HG03175 (cell line): ENCODE measurements around the gene ATP6V1B1.

Source experiments
- ATAC-seq: cut with Tn5 transposase; IDR thresholded peaks from one replicate; pipeline ENCODE4 v1.9.1; 2021; ENCODE audit warnings: mild to moderate bottlenecking, moderate library complexity; ENCODE audit not compliant: unreplicated experiment

ATP6V1B1 gene

GRCh38 chr2:70901227-70902066, 34.3 kb upstream of the ATP6V1B1 start:
- no peak for ATAC-seq

GRCh38 chr2:70902067-70902442, 33.6 kb upstream of the ATP6V1B1 start:
- no peak for ATAC-seq

- ATAC-seq = no peak
Measured at GRCh38 chr2:70902579-70902978, 33.1 kb upstream of the ATP6V1B1 start.

DNA sequence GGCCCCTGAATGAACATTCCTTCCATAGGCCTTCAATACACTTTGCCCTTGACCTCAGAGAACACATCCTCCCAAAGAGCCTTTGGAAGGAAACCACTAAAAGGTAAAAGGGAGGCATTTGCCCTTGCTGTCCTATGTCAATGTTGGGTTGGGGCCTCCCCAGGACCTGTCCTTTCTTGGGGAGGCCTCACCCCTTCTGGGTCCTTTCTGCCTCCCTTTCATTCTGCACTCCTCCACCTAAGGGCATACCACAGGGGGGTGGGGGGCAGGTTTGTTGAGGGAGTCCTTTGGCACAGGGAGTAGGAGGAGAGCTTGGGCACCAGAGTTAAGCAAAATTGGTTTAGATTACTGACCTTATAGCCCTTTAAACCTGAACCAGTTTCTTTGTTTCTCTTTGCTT, 32.5 kb upstream of the ATP6V1B1 start:
- no peak for ATAC-seq

DNA sequence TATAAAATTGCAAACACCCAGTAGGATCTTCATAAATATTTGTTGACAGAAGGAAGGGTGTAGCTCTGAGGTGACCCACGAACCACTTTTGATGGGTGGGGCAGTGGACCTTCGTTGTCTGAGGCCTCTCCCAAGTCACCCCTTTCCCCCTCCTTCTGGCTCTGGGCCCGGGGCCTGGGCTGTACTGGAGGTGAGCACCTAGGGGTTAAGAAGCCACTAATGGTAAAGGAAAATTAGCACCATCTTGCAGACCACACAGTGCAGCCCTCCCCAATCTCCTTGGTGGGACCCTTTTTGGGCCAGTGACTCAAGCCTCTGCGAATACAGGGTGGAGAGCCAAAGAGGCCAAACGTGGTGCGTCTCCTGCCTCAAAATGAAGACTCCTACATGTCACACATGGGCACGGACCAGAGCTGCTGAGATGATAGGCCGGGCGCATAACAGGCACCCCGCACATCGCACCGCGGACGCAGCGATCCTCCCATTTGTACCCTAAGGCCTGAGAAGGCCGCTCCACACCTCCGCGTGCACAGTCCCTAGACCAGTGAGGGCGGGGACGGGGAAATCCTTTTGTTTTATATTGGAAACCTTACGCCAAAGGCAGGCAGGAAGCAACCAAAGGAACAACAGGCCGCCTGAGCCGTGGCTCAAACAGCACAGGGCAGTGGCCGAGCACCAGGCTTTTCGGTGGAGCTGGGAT, 31.9 kb upstream of the ATP6V1B1 start:
- no peak for ATAC-seq

- no peak for ATAC-seq
Measured at GRCh38 chr2:70904371-70905216, 31.1 kb upstream of the ATP6V1B1 start.

GRCh38 chr2:70905443-70906421, 30.0 kb upstream of the ATP6V1B1 start:
- no peak for ATAC-seq

DNA sequence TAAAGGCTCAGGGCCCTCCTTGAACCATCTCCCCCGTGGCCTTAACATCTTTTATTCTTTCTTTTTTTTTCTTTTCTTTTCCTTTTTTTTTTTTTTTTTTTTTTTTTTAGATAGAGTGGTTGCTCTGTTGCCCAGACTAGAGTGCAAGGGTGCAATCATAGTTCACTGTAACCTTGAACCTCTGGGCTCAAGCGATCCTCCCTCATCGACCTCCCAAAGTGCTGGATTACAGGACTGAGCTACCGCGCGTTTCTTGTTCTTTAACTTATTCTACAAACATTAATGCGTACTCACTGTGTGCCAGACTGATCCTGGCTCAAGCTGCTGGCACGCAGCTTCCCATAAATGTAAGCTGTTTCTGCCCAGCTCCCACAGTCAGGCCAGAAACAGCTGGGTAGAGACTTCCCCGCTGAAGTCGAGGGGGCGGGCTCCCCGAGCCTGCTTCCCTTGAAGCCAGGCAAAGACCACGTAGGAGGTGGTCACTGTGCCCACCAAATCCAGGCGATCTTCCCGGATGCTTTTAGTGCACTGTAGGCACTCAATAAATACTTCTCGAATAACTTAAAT, 29.2 kb upstream of the ATP6V1B1 start:
- no peak for ATAC-seq

DNA sequence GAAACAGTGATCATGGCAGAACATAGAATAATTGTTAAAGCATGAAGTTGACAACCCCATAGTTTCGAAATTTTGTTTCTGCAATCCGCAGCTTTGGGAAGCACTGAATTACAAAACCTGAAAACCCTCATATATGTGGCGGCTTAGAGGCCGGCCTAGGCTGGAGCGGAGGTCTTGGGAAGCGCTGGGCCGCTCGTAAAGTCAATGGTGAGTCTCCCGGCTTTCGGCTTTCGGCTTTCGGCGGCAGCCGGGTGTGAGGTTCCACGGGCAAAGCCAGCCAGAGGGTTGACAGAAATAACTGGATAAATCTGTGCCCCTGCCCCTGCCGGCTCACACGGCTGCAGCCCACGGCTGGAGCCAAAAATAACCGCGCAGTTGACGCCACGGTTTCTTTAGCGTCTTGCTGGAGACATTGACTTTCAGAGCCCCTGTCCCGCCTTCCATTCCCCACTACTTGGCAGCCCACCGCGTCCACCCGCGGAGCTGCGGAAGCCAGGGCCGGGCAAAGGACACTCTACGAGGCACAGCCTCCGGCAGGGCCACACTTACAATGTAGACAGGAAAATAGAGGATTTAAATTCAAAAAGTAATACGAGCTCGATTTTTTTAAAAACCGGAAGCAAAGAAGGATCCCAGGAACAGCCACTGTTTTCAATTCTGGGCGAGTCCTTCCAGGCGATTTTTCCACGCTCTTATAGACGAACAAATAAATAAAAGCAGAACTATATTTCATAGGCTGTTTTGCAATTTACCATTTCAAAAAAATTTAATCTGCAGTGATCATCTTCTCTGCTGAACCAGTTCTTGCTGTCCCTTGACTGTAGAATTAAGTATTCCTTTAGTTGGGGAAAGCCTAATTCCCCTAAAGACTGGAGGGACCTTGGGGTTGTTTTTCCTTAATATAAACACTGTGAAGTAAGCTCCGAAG, 28.3 kb upstream of the ATP6V1B1 start:
- no peak for ATAC-seq

GRCh38 chr2:70916291-70916690, 19.4 kb upstream of the ATP6V1B1 start:
- no peak for ATAC-seq

- ATAC-seq = no peak
Measured at GRCh38 chr2:70918016-70918415, 17.7 kb upstream of the ATP6V1B1 start.

GRCh38 chr2:70919672-70920366, 15.9 kb upstream of the ATP6V1B1 start:
- no peak for ATAC-seq

DNA sequence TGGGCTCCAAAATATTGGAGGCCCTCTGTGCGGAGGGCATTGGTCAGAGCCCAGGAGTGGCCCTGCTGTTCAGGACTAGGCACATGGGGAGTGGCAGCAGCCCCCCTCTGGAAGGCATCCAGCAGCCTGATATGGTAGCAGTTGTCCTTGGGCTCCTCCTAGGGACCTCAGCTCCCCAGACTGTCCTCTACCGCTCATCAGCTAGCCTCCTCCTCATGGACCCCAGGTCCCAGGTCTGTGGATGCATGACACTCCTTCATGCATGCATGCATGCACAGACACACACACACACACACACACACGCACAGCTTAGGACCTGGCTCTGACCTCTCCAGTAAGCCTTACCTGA, 15.4 kb upstream of the ATP6V1B1 start:
- ATAC-seq = no peak

- ATAC-seq = no peak
Measured at GRCh38 chr2:70921031-70921430, 14.7 kb upstream of the ATP6V1B1 start.

GRCh38 chr2:70921839-70922234, 13.9 kb upstream of the ATP6V1B1 start:
- no peak for ATAC-seq

- ATAC-seq = no peak
Measured at GRCh38 chr2:70922235-70923234, 13.2 kb upstream of the ATP6V1B1 start.

DNA sequence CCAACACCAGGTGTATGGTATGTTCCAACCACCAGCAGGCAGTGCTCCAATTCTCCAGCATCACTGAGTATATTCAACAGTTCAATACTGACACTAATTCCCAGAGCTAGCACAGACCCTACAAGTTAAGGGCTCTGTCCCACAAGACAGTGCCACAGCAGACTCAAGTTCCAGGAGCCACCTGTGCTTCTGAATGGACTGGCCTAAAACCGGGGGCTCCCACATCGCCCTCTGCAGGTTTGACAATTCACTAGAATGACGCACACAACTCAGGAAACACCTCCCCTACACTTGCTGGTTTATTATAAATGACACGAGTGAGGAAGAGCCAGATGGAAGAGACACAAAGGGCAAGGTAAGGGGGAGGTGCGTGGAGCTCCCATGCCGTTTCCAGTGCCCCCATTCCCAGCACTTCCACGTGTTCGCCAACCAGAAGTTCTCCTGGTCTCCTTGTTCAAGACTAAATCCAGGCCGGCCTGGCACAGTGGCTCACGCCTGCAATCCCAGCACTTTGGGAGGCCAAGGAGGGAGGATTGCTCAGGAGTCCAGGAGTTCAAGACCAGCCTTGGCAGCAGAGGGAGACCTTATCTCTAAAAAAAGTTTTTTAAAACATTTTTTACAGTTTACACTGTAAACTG, 12.2 kb upstream of the ATP6V1B1 start:
- ATAC-seq = no peak
